Ishikawa (cell line): ENCODE results near the gene CSTF3.

Experiments
- CEBPB ChIP-seq: IDR thresholded peaks from 2 replicates; pipeline ENCODE4 v1.6.1; 2012
- CREB1 ChIP-seq: IDR thresholded peaks from 2 replicates; pipeline ENCODE4 v1.6.1; 2012; ENCODE audit warnings: low read depth
- EGR1 ChIP-seq: IDR thresholded peaks from 2 replicates; pipeline ENCODE4 v1.6.1; 2012
- EP300 ChIP-seq: IDR thresholded peaks from 2 replicates; pipeline ENCODE4 v1.6.1; 2012; ENCODE audit warnings: borderline replicate concordance
- FOXM1 ChIP-seq: IDR thresholded peaks from 2 replicates; pipeline ENCODE4 v1.6.1; 2012; ENCODE audit warnings: low read depth, borderline replicate concordance
- MAX ChIP-seq: IDR thresholded peaks from 2 replicates; pipeline ENCODE4 v1.6.1; 2012
- NFIC ChIP-seq: IDR thresholded peaks from 2 replicates; pipeline ENCODE4 v1.6.1; 2012
- RAD21 ChIP-seq: IDR thresholded peaks from 2 replicates; pipeline ENCODE4 v1.6.1; 2012; ENCODE audit warnings: low read depth
- TAF1 ChIP-seq: IDR thresholded peaks from 2 replicates; pipeline ENCODE4 v1.6.1; 2012; ENCODE audit warnings: low read depth, mild to moderate bottlenecking
- TCF12 ChIP-seq: IDR thresholded peaks from 2 replicates; pipeline ENCODE4 v1.6.1; 2012; ENCODE audit warnings: low read depth
- TEAD4 ChIP-seq: IDR thresholded peaks from 2 replicates; pipeline ENCODE4 v1.6.1; 2012
- USF1 ChIP-seq: IDR thresholded peaks from 2 replicates; pipeline ENCODE4 v1.6.1; 2012
- YY1 ChIP-seq: IDR thresholded peaks from 2 replicates; pipeline ENCODE4 v1.6.1; 2012; ENCODE audit warnings: low read depth
- ZBTB7A ChIP-seq: IDR thresholded peaks from 2 replicates; pipeline ENCODE4 v1.6.1; 2012; ENCODE audit warnings: low read depth
- TF ChIP-seq, protein P1 (sequence below): IDR thresholded peaks from 2 replicates; pipeline ENCODE4 v1.6.1; 2012; ENCODE audit warnings: low read depth, mild to moderate bottlenecking

Gene CSTF3

DNA sequence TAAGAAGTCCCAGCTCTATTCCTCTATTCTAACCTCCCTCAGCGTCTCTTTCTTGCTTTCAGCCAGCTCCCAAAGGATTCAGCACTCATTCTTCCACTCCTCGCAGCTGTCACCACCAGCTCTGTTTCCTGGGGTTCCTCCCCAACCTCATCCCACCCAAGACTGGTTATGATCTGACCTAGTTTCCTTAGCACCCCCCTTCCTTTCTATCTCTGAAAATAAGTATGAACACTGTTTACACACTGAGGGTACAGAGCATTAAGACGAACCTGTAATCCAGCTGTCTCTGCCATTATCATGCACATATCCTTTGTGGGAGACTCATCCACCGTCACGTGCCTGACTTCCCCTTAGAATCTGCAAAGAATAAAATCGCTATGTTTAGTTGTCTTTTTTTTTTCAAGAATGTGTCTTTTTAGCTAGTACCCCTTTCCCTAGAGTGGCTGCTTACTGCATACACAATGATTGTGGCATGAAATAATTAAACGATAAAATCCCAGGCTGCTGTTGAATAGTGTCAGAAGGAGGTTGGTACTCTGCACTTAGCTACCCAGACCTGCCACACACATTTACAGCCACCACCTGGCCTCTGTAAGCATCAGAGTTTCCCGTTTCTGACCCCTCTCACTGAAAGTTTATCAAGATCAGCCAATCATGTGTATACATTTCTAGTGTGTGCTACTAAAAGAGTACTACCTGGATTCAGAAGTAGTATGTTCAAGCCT is 26.9 kb upstream of the CSTF3 start:
- TF ChIP-seq CREB1 (no peak), MAX (no peak), CEBPB (no peak), TEAD4 (no peak), TCF12 (no peak), EP300 (no peak), FOXM1 (no peak), USF1 (no peak), EGR1 (no peak), RAD21 (no peak), NFIC (no peak)

GRCh38 chr11:33185756-33186155 is 24.5 kb upstream of the CSTF3 start:
- no peak for TF ChIP-seq TEAD4
- no peak for TF ChIP-seq RAD21
- no peak for TF ChIP-seq MAX
- no peak for TF ChIP-seq ZBTB7A
- TF ChIP-seq, protein P1, sequence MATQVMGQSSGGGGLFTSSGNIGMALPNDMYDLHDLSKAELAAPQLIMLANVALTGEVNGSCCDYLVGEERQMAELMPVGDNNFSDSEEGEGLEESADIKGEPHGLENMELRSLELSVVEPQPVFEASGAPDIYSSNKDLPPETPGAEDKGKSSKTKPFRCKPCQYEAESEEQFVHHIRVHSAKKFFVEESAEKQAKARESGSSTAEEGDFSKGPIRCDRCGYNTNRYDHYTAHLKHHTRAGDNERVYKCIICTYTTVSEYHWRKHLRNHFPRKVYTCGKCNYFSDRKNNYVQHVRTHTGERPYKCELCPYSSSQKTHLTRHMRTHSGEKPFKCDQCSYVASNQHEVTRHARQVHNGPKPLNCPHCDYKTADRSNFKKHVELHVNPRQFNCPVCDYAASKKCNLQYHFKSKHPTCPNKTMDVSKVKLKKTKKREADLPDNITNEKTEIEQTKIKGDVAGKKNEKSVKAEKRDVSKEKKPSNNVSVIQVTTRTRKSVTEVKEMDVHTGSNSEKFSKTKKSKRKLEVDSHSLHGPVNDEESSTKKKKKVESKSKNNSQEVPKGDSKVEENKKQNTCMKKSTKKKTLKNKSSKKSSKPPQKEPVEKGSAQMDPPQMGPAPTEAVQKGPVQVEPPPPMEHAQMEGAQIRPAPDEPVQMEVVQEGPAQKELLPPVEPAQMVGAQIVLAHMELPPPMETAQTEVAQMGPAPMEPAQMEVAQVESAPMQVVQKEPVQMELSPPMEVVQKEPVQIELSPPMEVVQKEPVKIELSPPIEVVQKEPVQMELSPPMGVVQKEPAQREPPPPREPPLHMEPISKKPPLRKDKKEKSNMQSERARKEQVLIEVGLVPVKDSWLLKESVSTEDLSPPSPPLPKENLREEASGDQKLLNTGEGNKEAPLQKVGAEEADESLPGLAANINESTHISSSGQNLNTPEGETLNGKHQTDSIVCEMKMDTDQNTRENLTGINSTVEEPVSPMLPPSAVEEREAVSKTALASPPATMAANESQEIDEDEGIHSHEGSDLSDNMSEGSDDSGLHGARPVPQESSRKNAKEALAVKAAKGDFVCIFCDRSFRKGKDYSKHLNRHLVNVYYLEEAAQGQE = no peak
- TF ChIP-seq TCF12 = no peak
- TF ChIP-seq YY1 = no peak
- TF ChIP-seq USF1 = no peak

DNA sequence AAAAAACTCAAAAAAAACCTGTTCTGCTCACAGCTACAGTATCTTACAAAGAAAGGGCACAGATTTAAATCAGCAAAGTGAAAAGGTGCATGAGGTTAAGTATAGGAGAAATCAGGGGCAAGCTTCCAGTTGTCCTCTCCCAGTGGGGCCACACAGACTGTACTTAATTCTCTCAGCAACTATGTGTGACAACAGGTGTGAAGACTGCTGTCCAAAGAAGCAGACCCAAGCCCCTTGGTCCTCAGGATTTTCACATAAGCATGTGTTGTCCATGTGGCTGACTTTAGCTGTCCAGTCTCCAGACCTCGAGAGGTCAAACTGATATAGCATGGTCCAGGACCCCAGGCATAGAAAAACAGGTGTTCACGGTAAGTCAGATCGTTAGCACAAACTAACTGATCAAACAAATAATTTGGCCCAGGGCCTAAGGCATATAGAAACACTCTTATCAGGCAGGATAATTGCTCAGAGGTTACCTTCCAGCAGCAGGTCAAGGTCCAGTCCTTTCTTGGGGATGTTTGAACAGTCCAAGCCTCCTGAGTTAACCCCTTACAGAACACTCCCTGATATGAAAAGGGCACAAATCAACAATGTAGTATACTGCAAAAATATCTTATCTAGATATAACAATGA is 21.1 kb upstream of the CSTF3 start:
- TF ChIP-seq ZBTB7A (no peak), CEBPB (no peak), EP300 (no peak), TAF1 (no peak), MAX (no peak), EGR1 (no peak)
- TF ChIP-seq, protein P1 = no peak

DNA sequence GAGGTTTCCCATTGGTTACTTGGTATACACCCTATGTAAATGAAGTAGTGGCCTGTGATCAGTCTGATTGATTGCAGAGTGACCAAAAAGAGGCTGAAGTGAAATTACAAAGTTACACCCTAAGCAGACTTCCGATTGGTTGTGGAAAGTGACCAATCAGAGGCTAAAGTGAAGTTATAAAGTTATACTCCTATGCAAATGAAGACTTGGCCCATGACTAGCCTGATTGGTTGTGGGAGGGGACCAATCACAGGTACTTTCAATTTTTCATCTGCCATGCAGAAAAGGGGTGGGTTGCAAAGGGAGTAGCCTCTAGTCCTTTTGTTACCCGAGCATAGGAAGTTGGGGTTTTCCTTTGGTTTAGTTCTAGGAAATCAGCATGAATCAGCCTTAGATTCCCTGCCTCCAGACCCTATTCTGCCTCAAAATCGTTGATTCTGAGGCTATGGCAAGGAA is 18.1 kb upstream of the CSTF3 start:
- TF ChIP-seq YY1 (no peak), FOXM1 (no peak), USF1 (no peak), ZBTB7A (no peak), MAX (no peak), RAD21 (no peak), TEAD4 (no peak), TAF1 (no peak), CEBPB (no peak), EP300 (no peak), EGR1 (no peak), NFIC (no peak), CREB1 (no peak), TCF12 (no peak)
- TF ChIP-seq, protein P1 = no peak
